Measurements from ENCODE around the gene KRTAP5-2. TPM values are rescaled to one million over a fixed set of nuclear protein-coding genes. Genes with fewer than 3 reads are reported as not detected.
"Not testable (repeated sequence)": the region's sequence is repeated elsewhere in the genome, so short reads cannot be mapped to it uniquely, and the experiment has no call there.

KRTAP5-2 gene
- total RNA-seq = not detected

- Mint-ChIP-seq H3K27me3 (peaks cover 40% of the 10 kb centered on the region in 2 donors), H3K27ac (no peak within 1 kb of the TSS), H3K36me3 (no peaks in the 10 kb centered on the region)
Observed at GRCh38 chr11:1597994-1598380, at the start of gene KRTAP5-2. TSS of gene KRTAP5-2 (minus strand) at chr11:1598294. CDS start at chr11:1598250, 44 bp downstream.

GRCh38 chr11:1646540-1646939 is 48.4 kb upstream of the KRTAP5-2 start:
- not testable (repeated sequence) for H3K36me3 Mint-ChIP-seq; ATAC-seq; H3K4me1 Mint-ChIP-seq (ENCODE audit: low read depth in 2 of 2); H3K27ac Mint-ChIP-seq; DNase-seq (ENCODE audit: low spot score); H3K4me3 Mint-ChIP-seq; H3K9me3 Mint-ChIP-seq
- peaks cover 8 to 14% of the 10 kb centered on the region in 2 donors for H3K27me3 Mint-ChIP-seq

More at GRCh38 chr11:1597994-1598380, at the start of gene KRTAP5-2:
- DNase-seq (ENCODE audit: low spot score) (no peak), ATAC-seq (no peak)
- no peaks in the 10 kb centered on the region for H3K9me3 Mint-ChIP-seq
- H3K4me1 Mint-ChIP-seq (ENCODE audit: low read depth in 2 of 2) = peaks cover 0 to 6% of the 10 kb centered on the region in 2 donors
- H3K4me3 Mint-ChIP-seq = no peak within 1 kb of the TSS

GRCh38 chr11:1645357-1645821 is 47.3 kb upstream of the KRTAP5-2 start:
- Mint-ChIP-seq H3K27ac (no peak overlapping the region), H3K9me3 (no peaks in the 10 kb centered on the region), H3K4me3 (no peak overlapping the region), H3K4me1 (ENCODE audit: low read depth in 2 of 2) (no peaks in the 10 kb centered on the region), H3K36me3 (no peaks in the 10 kb centered on the region), H3K27me3 (peaks cover 0 to 13% of the 10 kb centered on the region in 2 donors)
- DNase-seq (ENCODE audit: low spot score) (no peak), ATAC-seq (no peak)

GRCh38 chr11:1644601-1645356 is 46.7 kb upstream of the KRTAP5-2 start:
- Mint-ChIP-seq H3K36me3 (no peaks in the 10 kb centered on the region), H3K27me3 (peaks cover 6 to 17% of the 10 kb centered on the region in 2 donors), H3K4me3 (no peak overlapping the region), H3K9me3 (no peaks in the 10 kb centered on the region), H3K4me1 (ENCODE audit: low read depth in 2 of 2) (peaks cover 3 to 4% of the 10 kb centered on the region in 2 donors), H3K27ac (no peak overlapping the region)
- DNase-seq (ENCODE audit: low spot score) (no peak), ATAC-seq (peak in 1 of 2 donors; percentile 28)

GRCh38 chr11:1643146-1643690 is 45.1 kb upstream of the KRTAP5-2 start:
- no peak overlapping the region for H3K4me3 Mint-ChIP-seq
- DNase-seq (ENCODE audit: low spot score) = no peak
- H3K4me1 Mint-ChIP-seq (ENCODE audit: low read depth in 2 of 2) = peaks cover 3 to 6% of the 10 kb centered on the region in 2 donors
- peaks cover 10 to 18% of the 10 kb centered on the region in 2 donors for H3K27me3 Mint-ChIP-seq
- H3K9me3 Mint-ChIP-seq = no peaks in the 10 kb centered on the region
- no peak overlapping the region for H3K27ac Mint-ChIP-seq
- no peaks in the 10 kb centered on the region for H3K36me3 Mint-ChIP-seq
- no peak for ATAC-seq

GRCh38 chr11:1642288-1643145 is 44.4 kb upstream of the KRTAP5-2 start:
- peaks cover 10 to 16% of the 10 kb centered on the region in 2 donors for H3K27me3 Mint-ChIP-seq
- no peaks in the 10 kb centered on the region for H3K9me3 Mint-ChIP-seq
- DNase-seq (ENCODE audit: low spot score) (no peak), ATAC-seq (peak in 1 of 2 donors; percentile 45)
- no peak overlapping the region for H3K4me3 Mint-ChIP-seq
- H3K27ac Mint-ChIP-seq = no peak overlapping the region
- no peaks in the 10 kb centered on the region for H3K36me3 Mint-ChIP-seq
- peaks cover 3 to 6% of the 10 kb centered on the region in 2 donors for H3K4me1 Mint-ChIP-seq (ENCODE audit: low read depth in 2 of 2)

GRCh38 chr11:1641096-1641495 is 43.0 kb upstream of the KRTAP5-2 start:
- Mint-ChIP-seq H3K4me1 (ENCODE audit: low read depth in 2 of 2) (peaks cover 3 to 6% of the 10 kb centered on the region in 2 donors), H3K9me3 (no peaks in the 10 kb centered on the region), H3K27me3 (peaks cover 10 to 16% of the 10 kb centered on the region in 2 donors), H3K36me3 (no peaks in the 10 kb centered on the region), H3K27ac (no peak overlapping the region), H3K4me3 (no peak overlapping the region)
- DNase-seq (ENCODE audit: low spot score) = no peak
- ATAC-seq = no peak

- H3K9me3 Mint-ChIP-seq = no peaks in the 10 kb centered on the region
- H3K27me3 Mint-ChIP-seq = peaks cover 16 to 20% of the 10 kb centered on the region in 2 donors
- ATAC-seq (no peak), DNase-seq (ENCODE audit: low spot score) (no peak)
- peaks cover 3 to 6% of the 10 kb centered on the region in 2 donors for H3K4me1 Mint-ChIP-seq (ENCODE audit: low read depth in 2 of 2)
- no peaks in the 10 kb centered on the region for H3K36me3 Mint-ChIP-seq
- no peak overlapping the region for H3K4me3 Mint-ChIP-seq
- no peak overlapping the region for H3K27ac Mint-ChIP-seq
Observed at GRCh38 chr11:1640076-1640946, 42.2 kb upstream of the KRTAP5-2 start.

- peaks cover 22% of the 10 kb centered on the region in 2 donors for H3K27me3 Mint-ChIP-seq
- no peak overlapping the region for H3K4me3 Mint-ChIP-seq
- H3K4me1 Mint-ChIP-seq (ENCODE audit: low read depth in 2 of 2) = peaks cover 3 to 6% of the 10 kb centered on the region in 2 donors
- no peak overlapping the region for H3K27ac Mint-ChIP-seq
- no peak for ATAC-seq
- no peaks in the 10 kb centered on the region for H3K9me3 Mint-ChIP-seq
- no peak for DNase-seq (ENCODE audit: low spot score)
- no peaks in the 10 kb centered on the region for H3K36me3 Mint-ChIP-seq
Observed at GRCh38 chr11:1639666-1640065, 41.6 kb upstream of the KRTAP5-2 start.

- Mint-ChIP-seq H3K27ac (no peak overlapping the region), H3K9me3 (no peaks in the 10 kb centered on the region), H3K27me3 (peaks cover 19 to 22% of the 10 kb centered on the region in 2 donors), H3K36me3 (no peaks in the 10 kb centered on the region), H3K4me1 (ENCODE audit: low read depth in 2 of 2) (peaks cover 3 to 6% of the 10 kb centered on the region in 2 donors), H3K4me3 (no peak overlapping the region)
- ATAC-seq (no peak), DNase-seq (ENCODE audit: low spot score) (no peak)
Observed at GRCh38 chr11:1639102-1639620, 41.1 kb upstream of the KRTAP5-2 start.

GRCh38 chr11:1638344-1638743 is 40.2 kb upstream of the KRTAP5-2 start:
- no peaks in the 10 kb centered on the region for H3K36me3 Mint-ChIP-seq
- no peaks in the 10 kb centered on the region for H3K9me3 Mint-ChIP-seq
- peaks cover 3 to 6% of the 10 kb centered on the region in 2 donors for H3K4me1 Mint-ChIP-seq (ENCODE audit: low read depth in 2 of 2)
- H3K27ac Mint-ChIP-seq = no peak overlapping the region
- DNase-seq (ENCODE audit: low spot score) = no peak
- H3K4me3 Mint-ChIP-seq = no peak overlapping the region
- H3K27me3 Mint-ChIP-seq = peaks cover 23 to 24% of the 10 kb centered on the region in 2 donors
- ATAC-seq = no peak

GRCh38 chr11:1637628-1638027 is 39.5 kb upstream of the KRTAP5-2 start:
- no peaks in the 10 kb centered on the region for H3K36me3 Mint-ChIP-seq
- H3K4me1 Mint-ChIP-seq (ENCODE audit: low read depth in 2 of 2) = peaks cover 3 to 6% of the 10 kb centered on the region in 2 donors
- DNase-seq (ENCODE audit: low spot score) = no peak
- no peak for ATAC-seq
- peaks cover 26 to 31% of the 10 kb centered on the region in 2 donors for H3K27me3 Mint-ChIP-seq
- no peaks in the 10 kb centered on the region for H3K9me3 Mint-ChIP-seq
- H3K4me3 Mint-ChIP-seq = no peak overlapping the region
- no peak overlapping the region for H3K27ac Mint-ChIP-seq
